ENCODE data around the gene LBH. TPM values are rescaled to one million over a fixed set of nuclear protein-coding genes. Genes with fewer than 3 reads are reported as not detected.

The LBH gene
- polyA plus RNA-seq, 1 of the 3 experiments (the other 2 are of a cell fraction) = 22.8 TPM

DNA sequence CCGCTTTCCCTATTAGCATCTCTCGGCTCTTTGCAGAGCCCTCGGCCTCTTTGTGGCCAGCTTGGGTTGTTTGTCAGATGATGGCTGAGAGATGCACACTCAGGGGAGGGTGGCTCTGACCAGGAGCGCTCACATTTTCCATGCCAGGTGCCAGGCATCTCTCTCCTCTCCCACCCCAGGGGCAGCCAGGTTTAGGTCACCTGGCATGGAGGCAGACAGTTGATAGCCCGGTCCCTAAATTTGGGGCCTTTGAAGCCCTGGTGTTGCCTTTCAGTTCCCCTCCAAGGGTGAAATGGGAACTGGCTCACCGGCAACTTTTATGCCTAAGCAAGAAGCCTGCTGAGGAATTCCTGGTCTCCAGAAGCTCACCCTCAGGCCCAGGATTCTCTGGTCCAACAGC, 19.1 kb downstream of the LBH start:
- Histone ChIP-seq H2AFZ (ENCODE audit: low read depth) (no peak overlapping the region), H3K27me3 (ENCODE audit: insufficient read depth) (no peaks in the 10 kb centered on the region), H3K9me3 (no peaks in the 10 kb centered on the region), H3K36me3 (replicated peaks in 1 of 2; ENCODE audit: control insufficient read depth in 1 of 2, insufficient read depth in 2 of 2, low read length in 1 of 2) (peaks cover 0 to 9% of the 10 kb centered on the region in 2 experiments), H3K9ac (no peak overlapping the region), H3K4me1 (ENCODE audit: control insufficient read depth in 1 of 2, insufficient read depth in 2 of 2, low read depth in 1 of 2, low read length in 1 of 2) (peaks cover 3 to 18% of the 10 kb centered on the region in 2 experiments; a peak in 3 of 4 replicates), H3K4me3 (ENCODE audit: low read depth in 2 of 2, low read length in 1 of 2) (no peak overlapping the region), H3K79me2 (ENCODE audit: insufficient read depth) (peaks cover 56% of the 10 kb centered on the region), H3K27ac (ENCODE audit: low read depth in 2 of 2, low read length in 1 of 2) (no peak overlapping the region), H3K9me2 (no peaks in the 10 kb centered on the region), H3K4me2 (no peak overlapping the region), H4K20me1 (ENCODE audit: insufficient read depth) (no peaks in the 10 kb centered on the region), H3F3A (replicated peaks; ENCODE audit: insufficient read depth) (peaks cover 7% of the 10 kb centered on the region)
- ChIA-PET POLR2A (no interaction called here), CTCF (interaction anchor here (1.1 to 14.2 kb wide), 2 partner anchors 12 to 15 kb away, joined by 3 to 97 read pairs; no protein-coding TSS in a partner anchor)
- WGBS (ENCODE audit: low lambda C conversion rate) = 92% methylated on average over 6 of the region's 6 CpGs
- no peak for DNase-seq
- TF ChIP-seq REST (IDR thresholded peaks at IDR 0.05; ENCODE audit: low read depth, low read length) = no peak
- TF ChIP-seq RAD21 (IDR thresholded peaks at IDR 0.05; ENCODE audit: low read length) = no peak
- TF ChIP-seq, protein P1, sequence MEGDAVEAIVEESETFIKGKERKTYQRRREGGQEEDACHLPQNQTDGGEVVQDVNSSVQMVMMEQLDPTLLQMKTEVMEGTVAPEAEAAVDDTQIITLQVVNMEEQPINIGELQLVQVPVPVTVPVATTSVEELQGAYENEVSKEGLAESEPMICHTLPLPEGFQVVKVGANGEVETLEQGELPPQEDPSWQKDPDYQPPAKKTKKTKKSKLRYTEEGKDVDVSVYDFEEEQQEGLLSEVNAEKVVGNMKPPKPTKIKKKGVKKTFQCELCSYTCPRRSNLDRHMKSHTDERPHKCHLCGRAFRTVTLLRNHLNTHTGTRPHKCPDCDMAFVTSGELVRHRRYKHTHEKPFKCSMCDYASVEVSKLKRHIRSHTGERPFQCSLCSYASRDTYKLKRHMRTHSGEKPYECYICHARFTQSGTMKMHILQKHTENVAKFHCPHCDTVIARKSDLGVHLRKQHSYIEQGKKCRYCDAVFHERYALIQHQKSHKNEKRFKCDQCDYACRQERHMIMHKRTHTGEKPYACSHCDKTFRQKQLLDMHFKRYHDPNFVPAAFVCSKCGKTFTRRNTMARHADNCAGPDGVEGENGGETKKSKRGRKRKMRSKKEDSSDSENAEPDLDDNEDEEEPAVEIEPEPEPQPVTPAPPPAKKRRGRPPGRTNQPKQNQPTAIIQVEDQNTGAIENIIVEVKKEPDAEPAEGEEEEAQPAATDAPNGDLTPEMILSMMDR (IDR thresholded peaks at IDR 0.05) = no peak
- TF ChIP-seq JUND (IDR thresholded peaks at IDR 0.05) = no peak
- TF ChIP-seq USF1 (IDR thresholded peaks at IDR 0.05; ENCODE audit: borderline replicate concordance, low read depth) = no peak
- no peak for TF ChIP-seq GATA2 (CRISPR knock-in tag; IDR thresholded peaks at IDR 0.05)
- TF ChIP-seq, protein P2, sequence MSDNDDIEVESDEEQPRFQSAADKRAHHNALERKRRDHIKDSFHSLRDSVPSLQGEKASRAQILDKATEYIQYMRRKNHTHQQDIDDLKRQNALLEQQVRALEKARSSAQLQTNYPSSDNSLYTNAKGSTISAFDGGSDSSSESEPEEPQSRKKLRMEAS (IDR thresholded peaks at IDR 0.05; ENCODE audit: low read depth) = no peak
- TF ChIP-seq RXRA (IDR thresholded peaks at IDR 0.05; ENCODE audit: borderline replicate concordance, low read depth) = no peak
- no peak for TF ChIP-seq EP300 (IDR thresholded peaks at IDR 0.05; ENCODE audit: borderline replicate concordance in 1 of 2, low read depth in 1 of 2, low read length in 1 of 2)
- TF ChIP-seq POLR2AphosphoS5 (IDR thresholded peaks at IDR 0.05; ENCODE audit: low read depth, low read length) = no peak
- no peak for TF ChIP-seq MXI1 (IDR thresholded peaks at IDR 0.05; ENCODE audit: low read depth, low read length)

Measured in SK-N-SH (cell line).